HCT116 (cell line): Measurements from ENCODE around the gene SOBP. TPM values are rescaled to one million over a fixed set of nuclear protein-coding genes. Genes with fewer than 3 reads are reported as not detected.

ENCODE experiments used
- ATAC-seq: fragments of 200-7000 bp; cut with Tn5 transposase; 2 replicates; pipeline ENCODE4 v1.9.1; 2020; ENCODE audit warnings: mild to moderate bottlenecking, moderate library complexity
- BruUV-seq: library from RNA; stranded (reverse); fragments of 400-500 nt; replicated peaks from 2 replicates; lab custom pipeline; 2021; lab: Mats Ljungman, UMichigan
- CTCF ChIA-PET: fragments of 300-600 bp; sonication (Branson Sonifier 250); formaldehyde crosslinking; loops from one replicate; lab custom pipeline; 2021; ENCODE audit warnings: antibody characterized with exemption; lab: Charles Lee
- POLR2A ChIA-PET: fragments of 300-600, 350-600 bp; sonication (Branson Sonifier 250); formaldehyde crosslinking; loops from one replicate; lab custom pipeline; 2021; ENCODE audit warnings: antibody characterized with exemption; lab: Charles Lee
- RAD21 ChIA-PET, 2 experiments: fragments of 300-600 bp; sonication (Branson Sonifier 250); formaldehyde crosslinking; loops; one replicate each; lab custom pipeline; 2023; ENCODE audit warnings: low total read pairs in 2 of 2; ENCODE audit not compliant: uncharacterized antibody in 2 of 2, unreplicated experiment in 2 of 2, low non-redundant PET in 1 of 2; lab: Charles Lee
- DNase-seq: peaks from one replicate; pipeline ENCODE4 v3.0.0-alpha.2; 2010; ENCODE audit warnings: low read depth, low spot score
- H2AFZ ChIP-seq: fragments of 200-600 bp; shearing (Covaris generic), sonication (generic); 2 replicates; pipeline ENCODE4 v1.6.1; 2017; ENCODE audit warnings: low read depth, mixed run types, mixed read lengths, antibody characterized with exemption, low read length; ENCODE audit not compliant: poor library complexity, severe bottlenecking
- H3K27ac ChIP-seq: 2 replicates; pipeline ENCODE4 v1.5.1; 2012; ENCODE audit warnings: low read depth, low read length
- H3K27me3 ChIP-seq: fragments of 200-600 bp; sonication (generic); 2 replicates; pipeline ENCODE4 v1.6.1; 2016; ENCODE audit warnings: mixed run types, low read length, mixed read lengths; ENCODE audit not compliant: insufficient read depth
- H3K36me3 ChIP-seq, 2 experiments: fragments of 200-500 bp in 1 of 2; fragments of 200-600 bp in 1 of 2; sonication (Bioruptor generic) in 1 of 2; sonication (generic) in 1 of 2; 2 replicates each; pipeline versions ENCODE4 v1.5.1 to v1.6.1; 2014 to 2016; ENCODE audit warnings: low read length in 2 of 2, inconsistent platforms in 1 of 2, mixed read lengths in 1 of 2, mixed run types in 1 of 2; ENCODE audit not compliant: insufficient read depth in 2 of 2, control insufficient read depth in 1 of 2
- H3K4me1 ChIP-seq, 2 experiments: fragments of 200-600 bp in 1 of 2; sonication (generic) in 1 of 2; 2 replicates each; pipeline versions ENCODE4 v1.5.1 to v1.6.1; 2012 to 2017; ENCODE audit warnings: low read length in 2 of 2, inconsistent platforms in 1 of 2, mild to moderate bottlenecking in 1 of 2, mixed read lengths in 1 of 2, mixed run types in 1 of 2, moderate library complexity in 1 of 2; ENCODE audit not compliant: insufficient read depth in 2 of 2, control insufficient read depth in 1 of 2
- H3K4me2 ChIP-seq: fragments of 200-600 bp; sonication (generic); 2 replicates; pipeline ENCODE4 v1.6.1; 2017; ENCODE audit warnings: mixed run types, low read length, mixed read lengths
- H3K4me3 ChIP-seq, 2 experiments: fragments of 200-600 bp in 1 of 2; sonication (generic) in 1 of 2; replicated peaks in 1 of 2; 2 replicates each; pipeline ENCODE4 v1.5.1; 2011 to 2016; ENCODE audit warnings: low read length in 2 of 2, control low read depth in 1 of 2, low read depth in 1 of 2, mild to moderate bottlenecking in 1 of 2, mixed read lengths in 1 of 2, mixed run types in 1 of 2
- H3K79me2 ChIP-seq: fragments of 200-600 bp; sonication (generic); 2 replicates; pipeline ENCODE4 v1.6.1; 2017; ENCODE audit warnings: mild to moderate bottlenecking, mixed run types, low read length, moderate library complexity, mixed read lengths; ENCODE audit not compliant: insufficient read depth
- H3K9ac ChIP-seq: fragments of 200-600 bp; sonication (generic); 2 replicates; pipeline ENCODE4 v1.6.1; 2016; ENCODE audit warnings: low read length, mixed read lengths
- H3K9me2 ChIP-seq: fragments of 200-600 bp; sonication (generic), shearing (Covaris generic); 2 replicates; pipeline ENCODE4 v1.6.1; 2017; ENCODE audit warnings: mixed run types, mild to moderate bottlenecking, moderate library complexity; ENCODE audit not compliant: insufficient read depth
- H3K9me3 ChIP-seq, 2 experiments: fragments of 200-500 bp in 1 of 2; fragments of 200-600 bp in 1 of 2; sonication (Bioruptor generic) in 1 of 2; sonication (generic) in 1 of 2; 2 replicates each; pipeline ENCODE4 v1.6.1; 2014 to 2017; ENCODE audit warnings: low read length in 2 of 2, mixed read lengths in 2 of 2, inconsistent platforms in 1 of 2, low read depth in 1 of 2, mild to moderate bottlenecking in 1 of 2, mixed run types in 1 of 2, moderate library complexity in 1 of 2; ENCODE audit not compliant: control insufficient read depth in 1 of 2, insufficient read depth in 1 of 2
- H4K20me1 ChIP-seq: fragments of 200-600 bp; sonication (generic), shearing (Covaris generic); 2 replicates; pipeline ENCODE4 v1.6.1; 2017; ENCODE audit warnings: mixed run types, mild to moderate bottlenecking, moderate library complexity; ENCODE audit not compliant: insufficient read depth
- ATF3 ChIP-seq: IDR thresholded peaks from 2 replicates; pipeline ENCODE4 v1.6.1; 2012
- EZH2 ChIP-seq: fragments of 200-600 bp; sonication (generic); IDR thresholded peaks from 2 replicates; pipeline ENCODE4 v1.6.1; 2017; ENCODE audit warnings: antibody characterized with exemption, mixed run types
- EZH2phosphoT487 ChIP-seq: fragments of 200-600 bp; IDR thresholded peaks from 2 replicates; pipeline ENCODE4 v1.6.1; 2018; ENCODE audit warnings: antibody characterized with exemption, borderline replicate concordance
- MAX ChIP-seq: IDR thresholded peaks from 2 replicates; pipeline ENCODE4 v1.6.1; 2012
- SP1 ChIP-seq: IDR thresholded peaks from 2 replicates; pipeline ENCODE4 v1.6.1; 2012; ENCODE audit warnings: low read depth
- SRF ChIP-seq: IDR thresholded peaks from 2 replicates; pipeline ENCODE4 v1.6.1; 2012; ENCODE audit warnings: low read depth
- ZBTB33 ChIP-seq: IDR thresholded peaks from 2 replicates; pipeline ENCODE4 v1.6.1; 2011; ENCODE audit warnings: mild to moderate bottlenecking, low read length, moderate library complexity; ENCODE audit not compliant: insufficient replicate concordance; ENCODE audit errors: extremely low read depth
- intact Hi-C: fragments of 100-400 bp; cut with micrococcal nuclease; formaldehyde crosslinking; loops from 2 replicates; pipeline ENCODE4 v1.10.0; 2022
- total RNA-seq: library from RNA; stranded (reverse); gene quantifications from one replicate; pipeline ENCODE4 v1.2.1, GENCODE V29; 2021; ENCODE audit not compliant: unreplicated experiment

Gene SOBP
- total RNA-seq, 1 experiment from 2014 or later: 2.6 TPM

GRCh38 chr6:107684996-107685395, 195.1 kb downstream of the SOBP start:
- ATAC-seq: no peak

More at GRCh38 chr6:107684996-107685395, 195.1 kb downstream of the SOBP start:
- Histone ChIP-seq H3K4me1 (no peaks in the 10 kb centered on the region), H3K36me3 (no peaks in the 10 kb centered on the region)
- BruUV-seq: no TSS peak
- TF ChIP-seq SP1 (no peak), ATF3 (no peak), ZBTB33 (no peak), MAX (no peak), EZH2phosphoT487 (no peak), SRF (no peak), EZH2 (no peak)
- TF ChIP-seq, all 23 proteins: peak for 0
- H3K9me2 ChIP-seq: no peaks in the 10 kb centered on the region; the same call in 1 of the 2 replicates
- H2AFZ ChIP-seq: no peak overlapping the region
- no peaks in the 10 kb centered on the region for H3K27me3 ChIP-seq
- no peak overlapping the region for H3K4me3 ChIP-seq
- RAD21 ChIA-PET: no interaction called here
- no peak overlapping the region for H3K9ac ChIP-seq
- H4K20me1 ChIP-seq: no peaks in the 10 kb centered on the region
- DNase-seq: no peak
- no peaks in the 10 kb centered on the region for H3K9me3 ChIP-seq
- H3K27ac ChIP-seq: no peak overlapping the region
- CTCF ChIA-PET: no interaction called here
- intact Hi-C loops: no loop called here
- H3K4me2 ChIP-seq: no peak overlapping the region
- POLR2A ChIA-PET: no interaction called here
- no peaks in the 10 kb centered on the region for H3K79me2 ChIP-seq
